H9 (cell line): ENCODE measurements around the gene DXO. TPM values are rescaled to one million over a fixed set of nuclear protein-coding genes. Genes with fewer than 3 reads are reported as not detected.

ENCODE experiments used
- DNase-seq: peaks from one replicate; pipeline ENCODE4 v3.0.0-alpha.2; 2017
- H2AFZ ChIP-seq: one replicate; pipeline ENCODE4 v1.6.1; 2013; ENCODE audit warnings: mild to moderate bottlenecking, low read length, control low read depth, moderate library complexity
- H2AK5ac ChIP-seq: 2 replicates; pipeline ENCODE4 v1.6.1; 2013; ENCODE audit warnings: low read length, control low read depth, mixed read lengths; ENCODE audit not compliant: insufficient read length
- H2BK120ac ChIP-seq: one replicate; pipeline ENCODE4 v1.6.1; 2013; ENCODE audit warnings: low read depth, mild to moderate bottlenecking, low read length, control low read depth, inconsistent platforms; ENCODE audit not compliant: poor library complexity, severe bottlenecking
- H2BK12ac ChIP-seq: 2 replicates; pipeline ENCODE4 v1.6.1; 2013; ENCODE audit warnings: low read length, control low read depth, mixed read lengths, low read depth; ENCODE audit not compliant: insufficient read length
- H2BK15ac ChIP-seq: 2 replicates; pipeline ENCODE4 v1.6.1; 2013; ENCODE audit warnings: low read depth, low read length, control low read depth
- H2BK20ac ChIP-seq: one replicate; pipeline ENCODE4 v1.6.1; 2013; ENCODE audit warnings: low read depth, mild to moderate bottlenecking, low read length, control low read depth, inconsistent platforms; ENCODE audit not compliant: poor library complexity, severe bottlenecking
- H2BK5ac ChIP-seq: 2 replicates; pipeline ENCODE4 v1.6.1; 2013; ENCODE audit warnings: low read length, control low read depth, mixed read lengths; ENCODE audit not compliant: insufficient read length
- H3K14ac ChIP-seq: 2 replicates; pipeline ENCODE4 v1.6.1; 2013; ENCODE audit warnings: low read length, control low read depth; ENCODE audit not compliant: insufficient read depth
- H3K18ac ChIP-seq: 2 replicates; pipeline ENCODE4 v1.6.1; 2013; ENCODE audit warnings: low read depth, mild to moderate bottlenecking, mixed read lengths, low read length, control low read depth; ENCODE audit not compliant: insufficient read length
- H3K23ac ChIP-seq: 2 replicates; pipeline ENCODE4 v1.6.1; 2013; ENCODE audit warnings: low read length, control low read depth, mixed read lengths, low read depth; ENCODE audit not compliant: insufficient read length
- H3K23me2 ChIP-seq: 2 replicates; pipeline ENCODE4 v1.6.1; 2013; ENCODE audit warnings: low read depth, mild to moderate bottlenecking, mixed read lengths, low read length, control low read depth; ENCODE audit not compliant: insufficient read length, poor library complexity, severe bottlenecking
- H3K27ac ChIP-seq: 2 replicates; pipeline ENCODE4 v1.5.1; 2013; ENCODE audit warnings: low read length, control low read depth, mixed read lengths, low read depth; ENCODE audit not compliant: insufficient read length
- H3K27me3 ChIP-seq: 2 replicates; pipeline ENCODE4 v1.6.1; 2013; ENCODE audit warnings: low read length, control low read depth, inconsistent platforms; ENCODE audit not compliant: insufficient read depth
- H3K4ac ChIP-seq: 2 replicates; pipeline ENCODE4 v1.6.1; 2013; ENCODE audit warnings: low read depth, mild to moderate bottlenecking, control low read depth, inconsistent platforms, low read length, moderate library complexity
- H3K4me1 ChIP-seq: 2 replicates; pipeline ENCODE4 v1.6.1; 2013; ENCODE audit warnings: low read length, control low read depth, inconsistent platforms; ENCODE audit not compliant: insufficient read depth
- H3K4me2 ChIP-seq: 2 replicates; pipeline ENCODE4 v1.6.1; 2013; ENCODE audit warnings: low read length, control low read depth, mixed read lengths; ENCODE audit not compliant: insufficient read length, insufficient read depth
- H3K56ac ChIP-seq: 2 replicates; pipeline ENCODE4 v1.6.1; 2013; ENCODE audit warnings: low read depth, mild to moderate bottlenecking, mixed read lengths, low read length, control low read depth; ENCODE audit not compliant: insufficient read length
- H3K79me1 ChIP-seq: 2 replicates; pipeline ENCODE4 v1.6.1; 2013; ENCODE audit warnings: low read depth, mild to moderate bottlenecking, moderate library complexity, low read length, control low read depth, inconsistent platforms; ENCODE audit not compliant: insufficient read depth, poor library complexity, severe bottlenecking
- H3K79me2 ChIP-seq: 2 replicates; pipeline ENCODE4 v1.6.1; 2013; ENCODE audit warnings: low read length, control low read depth, inconsistent platforms; ENCODE audit not compliant: insufficient read depth
- H3K9ac ChIP-seq: 2 replicates; pipeline ENCODE4 v1.6.1; 2013; ENCODE audit warnings: low read length, control low read depth, mixed read lengths; ENCODE audit not compliant: insufficient read length; ENCODE audit errors: extremely low read depth
- H3K9me3 ChIP-seq: one replicate; pipeline ENCODE4 v1.6.1; 2013; ENCODE audit warnings: low read depth, low read length, inconsistent platforms; ENCODE audit not compliant: control insufficient read depth
- H3T11ph ChIP-seq: one replicate; pipeline ENCODE4 v1.6.1; 2013; ENCODE audit warnings: mild to moderate bottlenecking, low read length, control low read depth, inconsistent platforms
- H4K20me1 ChIP-seq: one replicate; pipeline ENCODE4 v1.6.1; 2013; ENCODE audit not compliant: control insufficient read depth, insufficient read length, insufficient read depth
- H4K5ac ChIP-seq: 2 replicates; pipeline ENCODE4 v1.6.1; 2013; ENCODE audit warnings: low read depth, mild to moderate bottlenecking, mixed read lengths, low read length, control low read depth; ENCODE audit not compliant: insufficient read length
- H4K8ac ChIP-seq: replicated peaks from 2 replicates; pipeline ENCODE4 v1.6.1; 2013; ENCODE audit warnings: low read length, control low read depth, mixed read lengths, low read depth; ENCODE audit not compliant: insufficient read length
- H4K91ac ChIP-seq: 2 replicates; pipeline ENCODE4 v1.6.1; 2013; ENCODE audit warnings: low read depth, mild to moderate bottlenecking, moderate library complexity, mixed read lengths, low read length, control low read depth; ENCODE audit not compliant: insufficient read length
- H3K27ac Mint-ChIP-seq, 3 experiments: 2 replicates in 2 of 3; 3 replicates in 1 of 3; pipeline ENCODE4 v1.8.0; 2020 to 2021; ENCODE audit warnings: mixed read lengths in 3 of 3, mild to moderate bottlenecking in 1 of 3, moderate library complexity in 1 of 3
- H3K27me3 Mint-ChIP-seq: 2 replicates; pipeline ENCODE4 v1.8.0; 2021; ENCODE audit warnings: low read depth, mild to moderate bottlenecking, moderate library complexity, mixed read lengths
- H3K36me3 Mint-ChIP-seq, 3 experiments: 2 replicates in 2 of 3; 3 replicates in 1 of 3; pipeline ENCODE4 v1.8.0; 2020 to 2021; ENCODE audit warnings: low read depth in 3 of 3, mixed read lengths in 3 of 3; ENCODE audit not compliant: insufficient read depth in 1 of 3
- H3K4me1 Mint-ChIP-seq, 2 experiments: 2 replicates each; pipeline ENCODE4 v1.8.0; 2020; ENCODE audit warnings: mixed read lengths in 2 of 2
- H3K4me3 Mint-ChIP-seq, 2 experiments: 2 replicates in 1 of 2; 3 replicates in 1 of 2; pipeline ENCODE4 v1.8.0; 2020 to 2021; ENCODE audit warnings: mild to moderate bottlenecking in 2 of 2, mixed read lengths in 2 of 2, moderate library complexity in 1 of 2
- H3K9me3 Mint-ChIP-seq, 2 experiments: 2 replicates in 1 of 2; 3 replicates in 1 of 2; pipeline ENCODE4 v1.8.0; 2020; ENCODE audit warnings: mild to moderate bottlenecking in 2 of 2, mixed read lengths in 2 of 2, moderate library complexity in 1 of 2
- WGBS: extraction: QIAGEN DNeasy Blood & Tissue Kit; methylation state at CpG from one replicate; pipeline ENCODE4 v1.1.7; 2013; ENCODE audit warnings: missing lambda C conversion rate, low lambda C conversion rate, mixed read lengths; ENCODE audit not compliant: insufficient read length; ENCODE audit errors: extremely low coverage; 5-methylcytosine and 5-hydroxymethylcytosine counted together
- total RNA-seq: library from RNA; stranded (reverse); gene quantifications from 2 replicates; pipeline ENCODE4 v1.2.1, GENCODE V29; 2021
- TF ChIP-seq, protein P1 (sequence below): fragments of 200-600 bp; sonication (generic); conservative IDR thresholded peaks from 3 replicates; pipeline ENCODE4 v1.8.0; 2021; ENCODE audit warnings: antibody characterized with exemption, mild to moderate bottlenecking

Gene DXO
- total RNA-seq, 1 experiment from 2014 or later: 21.6 TPM

DNA sequence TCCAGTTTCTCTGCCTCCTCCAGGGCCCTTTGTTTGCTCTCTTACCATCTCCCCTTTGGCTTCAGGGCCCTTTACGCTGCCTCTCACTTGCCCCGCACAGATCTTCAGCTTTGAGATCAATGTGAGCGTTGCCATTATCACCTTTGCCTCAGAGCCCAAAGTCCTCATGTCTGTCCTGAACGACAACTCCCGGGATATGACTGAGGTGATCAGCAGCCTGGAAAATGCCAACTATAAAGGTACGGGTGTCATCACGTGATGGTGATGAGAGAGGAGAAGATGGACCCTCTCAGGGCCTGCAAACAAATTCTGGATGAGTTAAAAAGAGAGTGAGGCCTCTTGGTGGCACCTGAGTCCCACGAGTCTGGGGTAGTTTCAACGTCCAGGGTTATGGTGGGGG lies 36.1 kb downstream of the DXO start:
- H4K8ac ChIP-seq: no peak overlapping the region
- H3K27me3 ChIP-seq: no peaks in the 10 kb centered on the region
- H3K14ac ChIP-seq: no peak overlapping the region
- H2AFZ ChIP-seq: no peak overlapping the region
- H3K79me2 ChIP-seq: no peaks in the 10 kb centered on the region
- no peak overlapping the region for H3K9ac ChIP-seq
- H4K5ac ChIP-seq: no peak overlapping the region
- no peak overlapping the region for H2BK12ac ChIP-seq
- no peak overlapping the region for H3K4me2 ChIP-seq
- no peak overlapping the region for H3K23ac ChIP-seq
- H2BK5ac ChIP-seq: no peak overlapping the region
- H3K4me1 ChIP-seq: peaks cover 2% of the 10 kb centered on the region; the same call in 1 of the 2 replicates
- no peak overlapping the region for H2BK20ac ChIP-seq
- Mint-ChIP-seq H3K9me3 (peaks cover 15% of the 10 kb centered on the region in 2 experiments), H3K36me3 (peaks cover 0 to 6% (median 2%) of the 10 kb centered on the region in 3 experiments; a peak in 1 of 7 replicates), H3K27ac (no peak overlapping the region), H3K4me1 (peaks cover 6 to 9% of the 10 kb centered on the region in 2 experiments), H3K27me3 (peaks cover 18% of the 10 kb centered on the region), H3K4me3 (no peak overlapping the region)
- H3K9me3 ChIP-seq: no peaks in the 10 kb centered on the region
- H3T11ph ChIP-seq: no peak overlapping the region
- H4K20me1 ChIP-seq: no peaks in the 10 kb centered on the region
- no peak overlapping the region for H2BK15ac ChIP-seq
- no peak overlapping the region for H3K4ac ChIP-seq
- no peak for DNase-seq
- no peaks in the 10 kb centered on the region for H3K23me2 ChIP-seq
- H2BK120ac ChIP-seq: no peak overlapping the region
- no peak overlapping the region for H2AK5ac ChIP-seq
- no CpG with 5 or more reads among the region's 9 CpGs for WGBS
- H3K79me1 ChIP-seq: no peaks in the 10 kb centered on the region
- TF ChIP-seq, protein P1, sequence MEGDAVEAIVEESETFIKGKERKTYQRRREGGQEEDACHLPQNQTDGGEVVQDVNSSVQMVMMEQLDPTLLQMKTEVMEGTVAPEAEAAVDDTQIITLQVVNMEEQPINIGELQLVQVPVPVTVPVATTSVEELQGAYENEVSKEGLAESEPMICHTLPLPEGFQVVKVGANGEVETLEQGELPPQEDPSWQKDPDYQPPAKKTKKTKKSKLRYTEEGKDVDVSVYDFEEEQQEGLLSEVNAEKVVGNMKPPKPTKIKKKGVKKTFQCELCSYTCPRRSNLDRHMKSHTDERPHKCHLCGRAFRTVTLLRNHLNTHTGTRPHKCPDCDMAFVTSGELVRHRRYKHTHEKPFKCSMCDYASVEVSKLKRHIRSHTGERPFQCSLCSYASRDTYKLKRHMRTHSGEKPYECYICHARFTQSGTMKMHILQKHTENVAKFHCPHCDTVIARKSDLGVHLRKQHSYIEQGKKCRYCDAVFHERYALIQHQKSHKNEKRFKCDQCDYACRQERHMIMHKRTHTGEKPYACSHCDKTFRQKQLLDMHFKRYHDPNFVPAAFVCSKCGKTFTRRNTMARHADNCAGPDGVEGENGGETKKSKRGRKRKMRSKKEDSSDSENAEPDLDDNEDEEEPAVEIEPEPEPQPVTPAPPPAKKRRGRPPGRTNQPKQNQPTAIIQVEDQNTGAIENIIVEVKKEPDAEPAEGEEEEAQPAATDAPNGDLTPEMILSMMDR: no peak
- H3K56ac ChIP-seq: no peak overlapping the region
- no peak overlapping the region for H3K18ac ChIP-seq
- no peak overlapping the region for H3K27ac ChIP-seq
- H4K91ac ChIP-seq: no peak overlapping the region
